SK-N-SH (cell line): ENCODE results near the gene DENND1A. TPM values are rescaled to one million over a fixed set of nuclear protein-coding genes. Genes with fewer than 3 reads are reported as not detected.

Source experiments
- CTCF ChIA-PET: fragments of 300-600, 350-600 bp; formaldehyde crosslinking; extraction: SDS; loops from one replicate; lab custom pipeline; 2021; lab: Yijun Ruan, JAX
- POLR2A ChIA-PET: fragments of 350-600 bp; sonication (Branson Sonifier 250); formaldehyde crosslinking; extraction: SDS; loops from one replicate; lab custom pipeline; 2020; ENCODE audit warnings: antibody characterized with exemption, inconsistent platforms; lab: Yijun Ruan, JAX
- DNase-seq: peaks from one replicate; pipeline ENCODE4 v3.0.0; 2012
- H2AFZ ChIP-seq: fragments of 200-600 bp; sonication (generic); 2 replicates; pipeline ENCODE4 v1.8.1; 2016; ENCODE audit warnings: antibody characterized with exemption, mild to moderate bottlenecking, low read depth
- H3F3A ChIP-seq: fragments of 200-600 bp; sonication (generic); replicated peaks from 2 replicates; pipeline ENCODE3; 2016; ENCODE audit warnings: antibody characterized with exemption, mild to moderate bottlenecking; ENCODE audit not compliant: insufficient read depth
- H3K27ac ChIP-seq, 2 experiments: fragments of 200-500 bp in 1 of 2; fragments of 200-600 bp in 1 of 2; sonication (Bioruptor generic) in 1 of 2; sonication (generic), shearing (Covaris generic) in 1 of 2; 2 replicates each; pipeline versions ENCODE4 v1.5.1 to v1.6.1; 2014 to 2016; ENCODE audit warnings: low read depth in 2 of 2, inconsistent platforms in 1 of 2, low read length in 1 of 2, mild to moderate bottlenecking in 1 of 2, mixed read lengths in 1 of 2
- H3K27me3 ChIP-seq: fragments of 200-600 bp; sonication (generic), shearing (Covaris generic); 2 replicates; pipeline ENCODE4 v1.6.1; 2016; ENCODE audit warnings: mixed run types; ENCODE audit not compliant: insufficient read depth
- H3K36me3 ChIP-seq, 2 experiments: fragments of 200-500 bp in 1 of 2; fragments of 200-600 bp in 1 of 2; sonication (Bioruptor generic) in 1 of 2; sonication (generic) in 1 of 2; replicated peaks in 1 of 2; 2 replicates each; pipeline versions ENCODE3 to v1.5.1; 2014 to 2016; ENCODE audit warnings: low read length in 1 of 2, mild to moderate bottlenecking in 1 of 2; ENCODE audit not compliant: insufficient read depth in 2 of 2, control insufficient read depth in 1 of 2
- H3K4me1 ChIP-seq, 2 experiments: fragments of 200-500 bp in 1 of 2; fragments of 200-600 bp in 1 of 2; sonication (Bioruptor generic) in 1 of 2; sonication (generic), shearing (Covaris generic) in 1 of 2; 2 replicates each; pipeline versions ENCODE4 v1.5.1 to v1.6.1; 2014 to 2016; ENCODE audit warnings: low read depth in 1 of 2, low read length in 1 of 2, mixed run types in 1 of 2; ENCODE audit not compliant: insufficient read depth in 2 of 2, control insufficient read depth in 1 of 2
- H3K4me2 ChIP-seq: fragments of 200-600 bp; sonication (generic), shearing (Covaris generic); 2 replicates; pipeline ENCODE4 v1.6.1; 2017; ENCODE audit warnings: mixed run types
- H3K4me3 ChIP-seq, 2 experiments: fragments of 200-500 bp in 1 of 2; fragments of 200-600 bp in 1 of 2; sonication (Bioruptor generic) in 1 of 2; sonication (generic), shearing (Covaris generic) in 1 of 2; 2 replicates each; pipeline versions ENCODE4 v1.5.1 to v1.8.1; 2014 to 2016; ENCODE audit warnings: low read depth in 2 of 2, inconsistent platforms in 1 of 2, low read length in 1 of 2, mild to moderate bottlenecking in 1 of 2, mixed read lengths in 1 of 2, moderate library complexity in 1 of 2
- H3K79me2 ChIP-seq: fragments of 200-600 bp; sonication (generic); 2 replicates; pipeline ENCODE4 v1.8.1; 2017; ENCODE audit warnings: mild to moderate bottlenecking; ENCODE audit not compliant: insufficient read depth
- H3K9ac ChIP-seq: fragments of 200-600 bp; sonication (generic); 2 replicates; pipeline ENCODE4 v1.6.1; 2017; ENCODE audit warnings: mixed run types
- H3K9me2 ChIP-seq: fragments of 200-600 bp; sonication (generic); 2 replicates; pipeline ENCODE4 v1.6.1; 2017; ENCODE audit warnings: mixed run types
- H3K9me3 ChIP-seq: fragments of 200-600 bp; sonication (generic); 2 replicates; pipeline ENCODE4 v1.6.1; 2017; ENCODE audit warnings: mixed run types, mild to moderate bottlenecking, moderate library complexity
- H4K20me1 ChIP-seq: fragments of 200-600 bp; sonication (generic); 2 replicates; pipeline ENCODE4 v1.6.1; 2017; ENCODE audit warnings: mild to moderate bottlenecking, mixed run types; ENCODE audit not compliant: insufficient read depth
- CHD2 ChIP-seq: fragments of 150-350 bp; IDR thresholded peaks from 2 replicates; pipeline ENCODE4 v1.6.1; 2018; ENCODE audit warnings: low read length; ENCODE audit not compliant: partially characterized antibody
- ELF1 ChIP-seq: IDR thresholded peaks from 2 replicates; pipeline ENCODE4 v1.4.0; 2012
- EZH2phosphoT487 ChIP-seq: fragments of 200-600 bp; sonication (generic); IDR thresholded peaks from 2 replicates; pipeline ENCODE4 v1.6.1; 2017; ENCODE audit warnings: low read depth, mixed run types, mild to moderate bottlenecking, antibody characterized with exemption, moderate library complexity, borderline replicate concordance
- GABPA ChIP-seq: IDR thresholded peaks from 2 replicates; pipeline ENCODE4 v1.4.0; 2012; ENCODE audit warnings: low read depth, mild to moderate bottlenecking
- GATA2 ChIP-seq: sonication (generic); formaldehyde crosslinking; IDR thresholded peaks from 2 replicates; pipeline ENCODE4 v1.5.0; 2020; ENCODE audit warnings: mild to moderate bottlenecking, missing genetic modification reagents
- IRF3 ChIP-seq: fragments of 150-350 bp; IDR thresholded peaks from 2 replicates; pipeline ENCODE4 v1.6.1; 2016; ENCODE audit warnings: mild to moderate bottlenecking, low read depth, low read length
- JUND ChIP-seq: IDR thresholded peaks from 2 replicates; pipeline ENCODE4 v1.4.0; 2012
- NFIC ChIP-seq: IDR thresholded peaks from 2 replicates; pipeline ENCODE4 v1.4.0; 2012; ENCODE audit warnings: borderline replicate concordance
- POLR2AphosphoS5 ChIP-seq: IDR thresholded peaks from 2 replicates; pipeline ENCODE4 v1.6.1; 2012; ENCODE audit warnings: low read depth, low read length
- RCOR1 ChIP-seq: fragments of 150-350 bp; IDR thresholded peaks from 2 replicates; pipeline ENCODE4 v1.6.1; 2017; ENCODE audit warnings: antibody characterized with exemption, low read length
- RFX5 ChIP-seq: IDR thresholded peaks from 2 replicates; pipeline ENCODE4 v1.6.1; 2012; ENCODE audit warnings: mild to moderate bottlenecking, improper control_type of control experiment, low read length
- SIN3A ChIP-seq: IDR thresholded peaks from 2 replicates; pipeline ENCODE4 v1.6.1; 2012; ENCODE audit warnings: low read depth, mild to moderate bottlenecking, low read length, moderate library complexity, borderline replicate concordance
- TAF1 ChIP-seq: IDR thresholded peaks from 2 replicates; pipeline ENCODE4 v1.6.1; 2012; ENCODE audit warnings: low read depth, mild to moderate bottlenecking, low read length, moderate library complexity, borderline replicate concordance
- TCF12 ChIP-seq: IDR thresholded peaks from 2 replicates; pipeline ENCODE4 v1.4.0; 2012
- TEAD4 ChIP-seq: IDR thresholded peaks from 2 replicates; pipeline ENCODE4 v1.4.0; 2012; ENCODE audit warnings: mild to moderate bottlenecking, borderline replicate concordance; ENCODE audit not compliant: insufficient read depth
- WGBS: methylation state at CpG from one replicate; pipeline ENCODE4 v1.1.6; 2017; ENCODE audit warnings: low lambda C conversion rate; 5-methylcytosine and 5-hydroxymethylcytosine counted together
- polyA plus RNA-seq, 3 experiments: library from polyadenylated mRNA; depleted of rRNA; stranded (reverse); fragments of >200 nt; gene quantifications; 2 replicates each; pipeline ENCODE4 v1.2.3, GENCODE V29; 2012
- TF ChIP-seq, protein P1 (sequence below): fragments of 200-600 bp; sonication (generic); IDR thresholded peaks from 2 replicates; pipeline ENCODE4 v1.6.1; 2017; ENCODE audit warnings: antibody characterized with exemption, mild to moderate bottlenecking, moderate library complexity

The DENND1A gene
- polyA plus RNA-seq, 1 of the 3 experiments (the other 2 are of a cell fraction) = 25.4 TPM

GRCh38 chr9:123846966-123847365 lies 83.0 kb downstream of the DENND1A start:
- CTCF ChIA-PET = no interaction called here
- DNase-seq = no peak
- no peak for TF ChIP-seq GATA2 (CRISPR knock-in tag)
- Histone ChIP-seq H3K36me3 (peaks cover 0 to 7% of the 10 kb centered on the region in 2 experiments), H3K4me1 (no peaks in the 10 kb centered on the region), H3K27me3 (no peaks in the 10 kb centered on the region), H3K27ac (no peak overlapping the region), H3K9me2 (no peaks in the 10 kb centered on the region), H2AFZ (no peak overlapping the region), H3K4me2 (no peak overlapping the region), H3F3A (no peaks in the 10 kb centered on the region), H3K9ac (no peak overlapping the region), H3K9me3 (peaks cover 21% of the 10 kb centered on the region; the same call in 1 of the 2 replicates), H4K20me1 (no peaks in the 10 kb centered on the region), H3K79me2 (no peaks in the 10 kb centered on the region), H3K4me3 (no peak overlapping the region)
- POLR2A ChIA-PET = no interaction called here

- DNase-seq = no peak
- WGBS = 98% methylated on average over 4 of the region's 4 CpGs
- H2AFZ ChIP-seq = no peak overlapping the region
- H4K20me1 ChIP-seq = no peaks in the 10 kb centered on the region
- H3K9ac ChIP-seq = no peak overlapping the region
- POLR2A ChIA-PET = no interaction called here
- no peaks in the 10 kb centered on the region for H3K4me1 ChIP-seq
- H3K79me2 ChIP-seq = no peaks in the 10 kb centered on the region
- peaks cover 19% of the 10 kb centered on the region; the same call in 1 of the 2 replicates for H3K9me3 ChIP-seq
- no peaks in the 10 kb centered on the region for H3K9me2 ChIP-seq
- CTCF ChIA-PET = interaction anchor here (0.7 to 1.1 kb wide), 3 partner anchors 8 to 220 kb away, joined by 3 to 6 read pairs (median 3); no protein-coding TSS in a partner anchor
- no peaks in the 10 kb centered on the region for H3K27me3 ChIP-seq
- no peak overlapping the region for H3K27ac ChIP-seq
- no peaks in the 10 kb centered on the region for H3F3A ChIP-seq
- TF ChIP-seq IRF3 = no peak
- no peak for TF ChIP-seq ELF1
- no peak overlapping the region for H3K4me3 ChIP-seq
- H3K4me2 ChIP-seq = no peak overlapping the region
- peaks cover 0 to 7% of the 10 kb centered on the region in 2 experiments for H3K36me3 ChIP-seq
These were observed 86.2 kb downstream of the DENND1A start for GRCh38 chr9:123843703-123844102.

DNA sequence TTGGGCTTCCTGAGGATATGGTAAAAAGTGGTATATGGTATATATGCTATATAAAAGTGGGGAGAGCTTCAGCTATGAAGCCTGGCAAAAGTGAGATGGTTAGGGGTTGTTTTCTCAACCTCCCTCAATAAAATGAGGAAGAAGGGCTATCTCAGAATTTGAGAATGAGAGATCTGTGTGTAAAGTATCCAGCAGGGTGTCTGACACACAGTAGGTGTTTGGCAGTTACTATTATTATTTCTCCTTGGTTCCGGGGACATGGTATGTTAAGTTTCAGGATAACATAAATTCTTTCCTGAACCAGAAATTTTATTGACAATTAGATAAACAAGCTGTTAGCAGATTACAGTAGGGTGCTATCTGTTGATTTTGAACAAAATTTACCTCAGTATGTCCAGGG lies 94.1 kb downstream of the DENND1A start:
- no peak for DNase-seq
- 50% methylated on average over 1 of the region's 1 CpG for WGBS
- Histone ChIP-seq H3K79me2 (no peaks in the 10 kb centered on the region; the same call in 1 of the 2 replicates), H2AFZ (no peak overlapping the region), H3K9ac (no peak overlapping the region), H3K9me3 (no peaks in the 10 kb centered on the region), H3K27ac (no peak overlapping the region), H3K4me2 (no peak overlapping the region), H3F3A (no peaks in the 10 kb centered on the region), H3K4me3 (no peak overlapping the region; a peak in 1 of 4 replicates)
- no peak for TF ChIP-seq TAF1
- no peak for TF ChIP-seq SIN3A
- no peak for TF ChIP-seq POLR2AphosphoS5
- no peak for TF ChIP-seq GABPA
- TF ChIP-seq, protein P1, sequence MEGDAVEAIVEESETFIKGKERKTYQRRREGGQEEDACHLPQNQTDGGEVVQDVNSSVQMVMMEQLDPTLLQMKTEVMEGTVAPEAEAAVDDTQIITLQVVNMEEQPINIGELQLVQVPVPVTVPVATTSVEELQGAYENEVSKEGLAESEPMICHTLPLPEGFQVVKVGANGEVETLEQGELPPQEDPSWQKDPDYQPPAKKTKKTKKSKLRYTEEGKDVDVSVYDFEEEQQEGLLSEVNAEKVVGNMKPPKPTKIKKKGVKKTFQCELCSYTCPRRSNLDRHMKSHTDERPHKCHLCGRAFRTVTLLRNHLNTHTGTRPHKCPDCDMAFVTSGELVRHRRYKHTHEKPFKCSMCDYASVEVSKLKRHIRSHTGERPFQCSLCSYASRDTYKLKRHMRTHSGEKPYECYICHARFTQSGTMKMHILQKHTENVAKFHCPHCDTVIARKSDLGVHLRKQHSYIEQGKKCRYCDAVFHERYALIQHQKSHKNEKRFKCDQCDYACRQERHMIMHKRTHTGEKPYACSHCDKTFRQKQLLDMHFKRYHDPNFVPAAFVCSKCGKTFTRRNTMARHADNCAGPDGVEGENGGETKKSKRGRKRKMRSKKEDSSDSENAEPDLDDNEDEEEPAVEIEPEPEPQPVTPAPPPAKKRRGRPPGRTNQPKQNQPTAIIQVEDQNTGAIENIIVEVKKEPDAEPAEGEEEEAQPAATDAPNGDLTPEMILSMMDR = no peak
- no peak for TF ChIP-seq TEAD4
- no peak for TF ChIP-seq RCOR1
- no peak for TF ChIP-seq TCF12
- no peak for TF ChIP-seq RFX5
- TF ChIP-seq EZH2phosphoT487 = no peak
- TF ChIP-seq NFIC = no peak
- TF ChIP-seq CHD2 = no peak
- TF ChIP-seq JUND = no peak
- TF ChIP-seq, all 33 proteins: peak for 0
- ChIA-PET CTCF (interaction anchor here (1.5 to 2.6 kb wide), 2 partner anchors 12 to 13 kb away, joined by 3 to 8 read pairs; no protein-coding TSS in a partner anchor), POLR2A (no interaction called here)
- H3K27me3 ChIP-seq = no peaks in the 10 kb centered on the region
- H3K4me1 ChIP-seq = no peaks in the 10 kb centered on the region; a peak in 1 of 4 replicates
- no peaks in the 10 kb centered on the region for H3K9me2 ChIP-seq
- H3K36me3 ChIP-seq = no peaks in the 10 kb centered on the region
- H4K20me1 ChIP-seq = no peaks in the 10 kb centered on the region
